Measurements from ENCODE around the gene KHDC4.

KHDC4 gene

DNA sequence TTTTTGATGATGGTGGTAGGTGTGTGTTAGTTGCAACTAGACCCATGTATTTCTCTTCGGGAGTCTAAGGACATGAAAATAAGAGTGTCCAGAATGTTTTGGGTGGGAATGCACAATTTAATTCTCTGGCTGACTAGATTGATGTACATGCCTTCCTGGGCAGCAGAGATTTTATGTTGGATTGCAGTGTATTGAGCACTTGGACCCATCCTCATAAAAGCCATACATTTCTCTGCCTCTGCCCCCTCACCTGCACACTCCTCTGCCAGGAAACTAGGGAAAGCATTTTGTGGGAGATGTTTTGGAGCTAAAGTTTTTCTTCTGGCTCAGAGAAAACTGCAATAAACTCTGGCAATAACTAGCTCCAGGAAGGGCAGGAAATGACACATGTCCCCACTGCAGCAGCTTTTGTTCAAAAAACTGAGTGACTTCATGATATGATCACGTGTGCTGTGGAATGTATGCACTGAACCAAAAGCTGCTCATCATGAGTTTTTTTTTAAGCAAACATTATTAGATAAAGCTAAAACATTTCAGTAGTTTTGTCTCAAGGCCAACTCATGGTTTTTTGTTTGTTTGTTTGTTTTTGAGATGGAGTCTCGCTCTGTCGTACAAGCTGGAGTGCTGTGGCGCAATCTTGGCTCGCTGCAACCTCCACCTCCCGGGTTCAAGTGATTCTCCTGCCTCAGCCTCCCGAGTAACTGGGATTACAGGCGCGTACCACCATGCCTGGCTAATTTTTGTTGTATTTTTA lies 40.6 kb downstream of the KHDC4 start:
- no peak for TF ChIP-seq CTCF (IDR thresholded peaks at IDR 0.05; ENCODE audit: low read depth, low read length, missing control alignments)

DNA sequence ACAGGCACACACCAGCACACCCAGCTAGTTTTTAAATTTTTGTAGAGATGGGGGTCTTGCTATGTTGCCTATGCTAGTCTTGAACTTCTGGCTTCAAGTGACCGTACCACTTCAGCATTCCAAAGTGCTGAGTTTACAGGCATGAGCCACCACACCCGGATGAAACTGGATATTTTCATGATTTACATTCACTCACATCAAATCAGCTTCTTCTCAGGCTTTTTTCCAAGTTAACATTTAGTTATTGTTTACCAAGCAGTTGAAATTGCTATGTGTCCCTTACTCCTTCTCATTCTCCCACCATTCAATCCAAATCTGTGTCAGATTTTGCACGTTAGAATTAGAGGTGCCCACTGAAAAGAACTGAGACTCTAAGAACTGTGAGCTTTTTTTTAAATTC lies 41.4 kb downstream of the KHDC4 start:
- no peak overlapping the region for H3K4me3 ChIP-seq (ENCODE audit: low read depth, low read length)
- DNase-seq (ENCODE audit: low read depth) = no peak
- no peak for TF ChIP-seq CTCF (IDR thresholded peaks at IDR 0.05; ENCODE audit: low read depth, low read length, missing control alignments)
- in situ Hi-C loops (cut with HindIII; ENCODE audit: low sequenced_read_pairs) = no loop called here

More for the DNA sequence above, 40.6 kb downstream of the KHDC4 start:
- DNase-seq (ENCODE audit: low read depth) = no peak
- in situ Hi-C loops (cut with HindIII; ENCODE audit: low sequenced_read_pairs) = no loop called here
- no peak overlapping the region for H3K4me3 ChIP-seq (ENCODE audit: low read depth, low read length)

DNA sequence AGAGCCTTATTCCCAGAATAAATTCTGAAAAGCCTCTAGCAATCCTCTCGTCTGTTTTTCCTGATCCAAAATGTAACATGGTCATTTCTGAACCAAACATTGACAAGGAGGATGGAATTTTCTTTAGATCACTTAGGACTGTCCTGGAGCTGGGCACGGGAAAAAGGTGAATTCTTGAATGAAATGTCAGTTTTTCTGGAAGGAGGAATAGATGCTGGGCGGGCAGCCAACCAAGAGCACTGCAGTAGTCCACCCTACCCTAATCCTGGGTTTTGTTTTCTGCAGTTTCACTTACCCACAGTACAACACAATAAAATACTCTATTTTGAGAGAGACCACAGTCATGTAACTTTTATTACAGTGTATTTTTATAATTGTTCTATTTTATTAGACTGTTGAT lies 44.0 kb downstream of the KHDC4 start:
- in situ Hi-C loops (cut with HindIII; ENCODE audit: low sequenced_read_pairs) = no loop called here
- TF ChIP-seq CTCF (IDR thresholded peaks at IDR 0.05; ENCODE audit: low read depth, low read length, missing control alignments) = no peak
- no peak overlapping the region for H3K4me3 ChIP-seq (ENCODE audit: low read depth, low read length)
- DNase-seq (ENCODE audit: low read depth) = no peak

GRCh38 chr1:155889566-155889965 lies 44.6 kb downstream of the KHDC4 start:
- no peak for TF ChIP-seq CTCF (IDR thresholded peaks at IDR 0.05; ENCODE audit: low read depth, low read length, missing control alignments)
- in situ Hi-C loops (cut with HindIII; ENCODE audit: low sequenced_read_pairs) = no loop called here
- H3K4me3 ChIP-seq (ENCODE audit: low read depth, low read length) = no peak overlapping the region
- no peak for DNase-seq (ENCODE audit: low read depth)

- no peak overlapping the region for H3K4me3 ChIP-seq (ENCODE audit: low read depth, low read length)
- TF ChIP-seq CTCF (IDR thresholded peaks at IDR 0.05; ENCODE audit: low read depth, low read length, missing control alignments) = no peak
- DNase-seq (ENCODE audit: low read depth) = no peak
- in situ Hi-C loops (cut with HindIII; ENCODE audit: low sequenced_read_pairs) = no loop called here
Observed at GRCh38 chr1:155888481-155888880, 45.7 kb downstream of the KHDC4 start.

DNA sequence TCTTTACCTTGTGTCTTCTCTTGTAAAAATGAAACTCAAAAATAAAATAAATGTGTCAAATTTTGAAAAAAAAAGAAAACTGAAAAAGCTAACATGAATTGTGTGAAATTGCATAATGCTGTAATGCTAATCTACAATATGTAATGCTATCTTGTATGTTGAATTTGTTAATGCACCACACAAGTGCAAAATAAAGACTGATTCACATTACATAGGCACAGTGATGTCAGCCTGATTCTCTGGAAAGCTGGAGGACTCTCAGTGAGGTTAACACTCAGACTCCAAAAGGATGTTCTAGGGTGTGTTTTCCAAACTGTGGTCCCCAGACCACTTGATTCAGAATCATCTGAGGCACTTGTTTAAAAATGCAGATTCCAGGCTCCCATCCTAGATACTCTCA lies 49.2 kb downstream of the KHDC4 start:
- DNase-seq (ENCODE audit: low read depth) = no peak
- H3K4me3 ChIP-seq (ENCODE audit: low read depth, low read length) = no peak overlapping the region
- TF ChIP-seq CTCF (IDR thresholded peaks at IDR 0.05; ENCODE audit: low read depth, low read length, missing control alignments) = no peak
- in situ Hi-C loops (cut with HindIII; ENCODE audit: low sequenced_read_pairs) = no loop called here

Data from astrocyte of the cerebellum (primary cell).